GM12801 (cell line): ENCODE results near the gene TREML2.

ENCODE experiments used
- TF ChIP-seq, protein P1 (sequence below): IDR thresholded peaks from one replicate; pipeline ENCODE4 v1.5.1; 2011; ENCODE audit warnings: control low read depth; ENCODE audit not compliant: insufficient read length; ENCODE audit errors: extremely low read depth

TREML2 gene

DNA sequence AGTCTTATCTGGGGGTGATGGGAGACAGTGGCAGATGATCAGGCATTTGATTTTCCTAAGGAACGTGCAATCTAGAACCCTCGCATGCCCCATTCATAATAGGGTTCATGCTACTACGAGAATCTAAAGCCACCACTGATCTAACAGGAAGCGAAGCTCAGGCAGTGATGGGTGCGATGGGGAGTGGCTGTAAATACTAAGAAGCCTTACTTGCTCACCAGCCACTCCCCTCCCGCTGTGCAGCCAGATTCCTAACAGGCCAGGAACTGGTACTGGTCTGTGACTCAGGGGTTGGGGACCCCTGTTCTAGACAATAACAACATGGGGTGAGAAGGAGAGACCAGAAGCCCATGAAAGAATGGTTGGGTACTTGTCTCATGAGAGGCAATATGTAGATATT is 31.7 kb upstream of the TREML2 start:
- TF ChIP-seq, protein P1, sequence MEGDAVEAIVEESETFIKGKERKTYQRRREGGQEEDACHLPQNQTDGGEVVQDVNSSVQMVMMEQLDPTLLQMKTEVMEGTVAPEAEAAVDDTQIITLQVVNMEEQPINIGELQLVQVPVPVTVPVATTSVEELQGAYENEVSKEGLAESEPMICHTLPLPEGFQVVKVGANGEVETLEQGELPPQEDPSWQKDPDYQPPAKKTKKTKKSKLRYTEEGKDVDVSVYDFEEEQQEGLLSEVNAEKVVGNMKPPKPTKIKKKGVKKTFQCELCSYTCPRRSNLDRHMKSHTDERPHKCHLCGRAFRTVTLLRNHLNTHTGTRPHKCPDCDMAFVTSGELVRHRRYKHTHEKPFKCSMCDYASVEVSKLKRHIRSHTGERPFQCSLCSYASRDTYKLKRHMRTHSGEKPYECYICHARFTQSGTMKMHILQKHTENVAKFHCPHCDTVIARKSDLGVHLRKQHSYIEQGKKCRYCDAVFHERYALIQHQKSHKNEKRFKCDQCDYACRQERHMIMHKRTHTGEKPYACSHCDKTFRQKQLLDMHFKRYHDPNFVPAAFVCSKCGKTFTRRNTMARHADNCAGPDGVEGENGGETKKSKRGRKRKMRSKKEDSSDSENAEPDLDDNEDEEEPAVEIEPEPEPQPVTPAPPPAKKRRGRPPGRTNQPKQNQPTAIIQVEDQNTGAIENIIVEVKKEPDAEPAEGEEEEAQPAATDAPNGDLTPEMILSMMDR = no peak

DNA sequence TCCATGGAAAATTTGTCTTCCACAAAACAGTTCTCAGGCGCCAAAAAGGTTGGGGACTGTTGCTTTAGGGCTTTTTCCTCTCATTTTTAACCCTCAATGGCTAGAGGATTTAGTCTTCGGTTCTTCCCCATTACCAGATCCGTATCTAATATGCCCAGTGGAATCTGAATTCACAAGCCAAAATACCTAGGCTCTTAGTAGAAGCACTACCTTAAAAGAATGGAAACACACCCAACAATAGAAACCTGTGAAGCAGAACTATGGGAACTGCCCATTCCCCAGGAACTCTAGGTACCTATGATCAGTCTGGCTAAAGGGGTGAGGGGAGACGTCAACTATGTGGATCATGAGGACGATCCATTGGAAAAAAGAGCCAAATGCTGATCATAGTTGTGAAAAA is 30.3 kb upstream of the TREML2 start:
- TF ChIP-seq, protein P1 = no peak

- TF ChIP-seq, protein P1 = no peak
These were observed 28.8 kb upstream of the TREML2 start for GRCh38 chr6:41229721-41230120.

- TF ChIP-seq, protein P1 = no peak
These were observed 27.7 kb upstream of the TREML2 start for GRCh38 chr6:41228616-41229015.

DNA sequence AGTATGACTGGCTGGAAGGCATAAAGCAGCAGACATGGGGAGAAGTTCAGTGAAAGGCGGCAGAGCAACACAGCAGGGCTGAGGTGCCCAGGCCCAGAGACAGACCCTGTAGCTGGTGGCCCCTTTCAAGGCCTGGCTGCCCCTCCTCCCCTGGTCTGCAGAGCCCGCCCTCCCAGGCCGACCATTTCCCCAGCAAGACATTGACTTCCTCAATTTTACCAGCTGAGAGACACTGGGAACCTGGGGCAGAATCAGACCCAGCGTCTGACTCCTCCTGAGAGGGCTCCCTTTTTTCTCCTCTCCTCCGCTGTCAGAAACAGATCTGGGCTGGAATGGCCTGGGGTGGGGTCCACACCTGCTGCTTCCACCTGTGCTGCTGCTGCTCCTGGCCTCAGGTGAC is 27.1 kb upstream of the TREML2 start, which contains the start of gene TREML4:
Gene TREML4 (plus strand): TSS at position 254 of the 400 bp plus-strand sequence. CDS start 79 bp downstream, at position 333.
- TF ChIP-seq, protein P1 = no peak

GRCh38 chr6:41226752-41227151 is 25.8 kb upstream of the TREML2 start:
- TF ChIP-seq, protein P1 = no peak

DNA sequence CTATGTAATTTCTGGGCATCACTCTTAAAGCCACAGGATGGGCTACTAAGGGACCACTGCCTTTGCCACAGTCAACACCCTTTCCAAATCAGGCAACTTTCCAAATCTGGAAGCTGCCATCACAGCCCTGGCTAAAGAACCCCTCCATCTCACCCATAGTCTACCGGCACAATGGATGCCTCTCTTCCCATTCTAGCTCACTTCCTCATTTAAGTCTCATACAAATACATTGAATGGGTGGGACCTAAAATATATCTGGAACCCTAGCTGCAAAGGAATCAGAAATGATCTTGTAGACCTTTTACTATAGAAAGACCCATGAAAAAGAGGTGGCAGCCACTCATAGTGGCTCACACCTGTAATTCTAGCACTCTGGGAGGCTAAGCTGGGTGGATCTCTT is 23.9 kb upstream of the TREML2 start:
- TF ChIP-seq, protein P1 = no peak

DNA sequence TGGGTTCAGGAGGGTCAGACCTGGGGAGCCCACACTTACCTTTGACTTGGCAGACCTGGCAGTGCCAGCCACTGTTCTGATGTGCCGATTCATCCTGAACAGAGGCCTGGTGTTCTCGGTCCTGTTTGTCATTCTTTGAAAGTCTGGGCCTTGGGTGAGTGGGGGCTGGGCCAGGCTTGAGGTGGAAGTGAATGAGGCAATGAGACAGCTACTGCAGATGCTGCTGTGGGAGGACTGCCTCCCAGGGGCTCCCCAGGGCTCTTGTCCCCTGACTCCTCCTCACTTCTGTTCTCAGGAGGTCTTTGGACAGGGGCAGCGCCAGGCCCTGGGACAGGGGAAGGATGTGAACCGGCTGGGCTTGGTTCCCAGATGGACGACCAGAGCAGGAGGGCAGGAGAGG is 21.6 kb upstream of the TREML2 start:
- TF ChIP-seq, protein P1 = no peak
